ENCODE results near the gene ZNF488. TPM values are rescaled to one million over a fixed set of nuclear protein-coding genes. Genes with fewer than 3 reads are reported as not detected.
A peak's percentile ranks its signal among the peaks of the same experiment; 100 is the strongest.

ZNF488 gene
- total and polyA plus RNA-seq, 3 experiments from 2014 or later = 0.42 to 0.44 TPM; not detected in 1

GRCh38 chr10:47381427-47382379 lies 2.4 kb downstream of the ZNF488 start:
- peaks cover 38 to 73% of the 10 kb centered on the region in 2 donors for H3K27me3 Mint-ChIP-seq
- H3K4me3 ChIP-seq (ENCODE audit: low read length) = no peak overlapping the region
- H3K27ac ChIP-seq (ENCODE audit: low read depth, low read length) = no peak overlapping the region
- CTCF ChIA-PET = no interaction called here
- peaks cover 21% of the 10 kb centered on the region for H3K27me3 ChIP-seq (ENCODE audit: insufficient read depth, low read length, poor library complexity, severe bottlenecking)
- H3K9me3 Mint-ChIP-seq = peaks cover 0 to 2% (median 0%) of the 10 kb centered on the region in 5 donors
- no peak overlapping the region for H3K27ac Mint-ChIP-seq
- peaks cover 9 to 12% (median 11%) of the 10 kb centered on the region in 3 donors for H3K4me1 Mint-ChIP-seq
- no peaks in the 10 kb centered on the region for H3K9me3 ChIP-seq (ENCODE audit: low read length)
- H3K36me3 Mint-ChIP-seq = peaks cover 0 to 3% (median 0%) of the 10 kb centered on the region in 3 donors
- H3K4me1 ChIP-seq (ENCODE audit: insufficient read depth, low read length) = no peaks in the 10 kb centered on the region
- POLR2A ChIA-PET = no interaction called here
- peak overlapping the region in 1 of 7 donors; percentile 42 for H3K4me3 Mint-ChIP-seq
- DNase-seq = no peak
- H3K36me3 ChIP-seq (ENCODE audit: insufficient read depth, low read length) = no peaks in the 10 kb centered on the region

- no peak overlapping the region for H3K4me3 Mint-ChIP-seq
- peaks cover 21% of the 10 kb centered on the region for H3K27me3 ChIP-seq (ENCODE audit: insufficient read depth, low read length, poor library complexity, severe bottlenecking)
- H3K4me3 ChIP-seq (ENCODE audit: low read length) = no peak overlapping the region
- peaks cover 44 to 80% of the 10 kb centered on the region in 2 donors for H3K27me3 Mint-ChIP-seq
- POLR2A ChIA-PET = no interaction called here
- peaks cover 9 to 12% (median 11%) of the 10 kb centered on the region in 3 donors for H3K4me1 Mint-ChIP-seq
- no peaks in the 10 kb centered on the region for H3K4me1 ChIP-seq (ENCODE audit: insufficient read depth, low read length)
- DNase-seq = no peak
- no peak overlapping the region for H3K27ac ChIP-seq (ENCODE audit: low read depth, low read length)
- CTCF ChIA-PET = no interaction called here
- H3K36me3 ChIP-seq (ENCODE audit: insufficient read depth, low read length) = no peaks in the 10 kb centered on the region
- H3K9me3 Mint-ChIP-seq = peaks cover 0 to 2% (median 0%) of the 10 kb centered on the region in 5 donors
- H3K36me3 Mint-ChIP-seq = peaks cover 0 to 3% (median 0%) of the 10 kb centered on the region in 3 donors
- H3K9me3 ChIP-seq (ENCODE audit: low read length) = no peaks in the 10 kb centered on the region
- no peak overlapping the region for H3K27ac Mint-ChIP-seq
These were observed 3.0 kb downstream of the ZNF488 start for GRCh38 chr10:47381103-47381395.

GRCh38 chr10:47380341-47381102 lies 3.6 kb downstream of the ZNF488 start:
- peaks cover 21% of the 10 kb centered on the region for H3K27me3 ChIP-seq (ENCODE audit: insufficient read depth, low read length, poor library complexity, severe bottlenecking)
- H3K27ac ChIP-seq (ENCODE audit: low read depth, low read length) = no peak overlapping the region
- Mint-ChIP-seq H3K4me1 (peaks cover 9 to 12% (median 11%) of the 10 kb centered on the region in 3 donors), H3K27ac (no peak overlapping the region), H3K27me3 (peaks cover 43 to 81% of the 10 kb centered on the region in 2 donors), H3K9me3 (peaks cover 0 to 2% (median 0%) of the 10 kb centered on the region in 5 donors), H3K4me3 (peak overlapping the region in 1 of 7 donors; percentile 3), H3K36me3 (peaks cover 0 to 3% (median 0%) of the 10 kb centered on the region in 3 donors)
- no peaks in the 10 kb centered on the region for H3K4me1 ChIP-seq (ENCODE audit: insufficient read depth, low read length)
- no peaks in the 10 kb centered on the region for H3K9me3 ChIP-seq (ENCODE audit: low read length)
- H3K4me3 ChIP-seq (ENCODE audit: low read length) = no peak overlapping the region
- CTCF ChIA-PET = no interaction called here
- H3K36me3 ChIP-seq (ENCODE audit: insufficient read depth, low read length) = no peaks in the 10 kb centered on the region
- no peak for DNase-seq
- POLR2A ChIA-PET = no interaction called here

DNA sequence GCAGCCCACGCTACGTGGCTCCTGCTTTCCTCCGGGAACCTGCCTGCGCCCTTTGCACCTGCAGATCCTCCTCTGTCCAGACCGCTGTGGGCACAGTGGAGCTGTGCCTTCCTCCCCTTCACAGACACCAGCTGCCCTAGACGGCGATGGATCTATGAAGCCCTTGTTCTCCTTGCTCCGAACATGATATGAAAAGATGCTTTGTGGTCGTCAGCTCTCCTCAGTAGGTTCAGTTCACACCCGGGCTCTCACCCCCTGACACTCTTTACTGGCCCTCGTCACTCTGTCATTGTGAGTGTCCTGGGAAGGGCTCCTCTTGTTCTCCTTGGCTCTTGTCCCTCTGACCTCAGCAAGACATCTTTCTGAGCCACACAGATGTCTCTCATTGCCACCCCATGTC lies 4.2 kb downstream of the ZNF488 start:
- POLR2A ChIA-PET = no interaction called here
- H3K36me3 ChIP-seq (ENCODE audit: insufficient read depth, low read length) = no peaks in the 10 kb centered on the region
- no peaks in the 10 kb centered on the region for H3K9me3 ChIP-seq (ENCODE audit: low read length)
- no peaks in the 10 kb centered on the region for H3K4me1 ChIP-seq (ENCODE audit: insufficient read depth, low read length)
- peaks cover 0 to 2% (median 0%) of the 10 kb centered on the region in 5 donors for H3K9me3 Mint-ChIP-seq
- DNase-seq = no peak
- H3K4me1 Mint-ChIP-seq = peaks cover 8 to 10% (median 10%) of the 10 kb centered on the region in 3 donors
- H3K27ac ChIP-seq (ENCODE audit: low read depth, low read length) = no peak overlapping the region
- H3K36me3 Mint-ChIP-seq = peaks cover 0 to 3% (median 0%) of the 10 kb centered on the region in 3 donors
- CTCF ChIA-PET = no interaction called here
- H3K4me3 ChIP-seq (ENCODE audit: low read length) = no peak overlapping the region
- H3K27me3 ChIP-seq (ENCODE audit: insufficient read depth, low read length, poor library complexity, severe bottlenecking) = peaks cover 21% of the 10 kb centered on the region
- peaks cover 45 to 83% of the 10 kb centered on the region in 2 donors for H3K27me3 Mint-ChIP-seq
- peak overlapping the region in 1 of 7 donors; percentile 3 for H3K4me3 Mint-ChIP-seq
- H3K27ac Mint-ChIP-seq = no peak overlapping the region

DNA sequence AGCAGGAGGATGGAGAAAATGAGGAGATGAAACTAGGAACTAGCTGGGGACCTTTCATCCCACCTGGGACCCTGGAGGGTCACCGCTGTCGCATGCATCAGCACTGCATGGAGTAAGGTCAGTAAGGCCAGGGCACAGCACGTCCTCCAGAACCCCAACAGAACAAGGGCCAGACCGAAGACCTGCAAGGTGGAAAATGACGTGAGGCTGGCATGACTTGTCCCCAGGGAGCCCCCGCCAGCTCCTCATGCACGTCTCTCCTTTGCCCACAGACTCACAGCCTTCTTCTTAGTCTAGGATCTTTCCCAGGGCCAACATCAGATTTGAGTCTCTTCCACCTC lies 4.7 kb downstream of the ZNF488 start:
- Histone ChIP-seq H3K27me3 (ENCODE audit: insufficient read depth, low read length, poor library complexity, severe bottlenecking) (peaks cover 21% of the 10 kb centered on the region), H3K4me3 (ENCODE audit: low read length) (no peak overlapping the region), H3K9me3 (ENCODE audit: low read length) (no peaks in the 10 kb centered on the region), H3K36me3 (ENCODE audit: insufficient read depth, low read length) (no peaks in the 10 kb centered on the region), H3K27ac (ENCODE audit: low read depth, low read length) (no peak overlapping the region), H3K4me1 (ENCODE audit: insufficient read depth, low read length) (no peaks in the 10 kb centered on the region)
- Mint-ChIP-seq H3K36me3 (peaks cover 0 to 2% (median 0%) of the 10 kb centered on the region in 3 donors), H3K4me3 (peak overlapping the region in 1 of 7 donors; percentile 3), H3K9me3 (peaks cover 0 to 2% (median 0%) of the 10 kb centered on the region in 5 donors), H3K27me3 (peaks cover 45 to 81% of the 10 kb centered on the region in 2 donors), H3K27ac (no peak overlapping the region), H3K4me1 (peaks cover 5 to 7% (median 7%) of the 10 kb centered on the region in 3 donors)
- CTCF ChIA-PET = no interaction called here
- POLR2A ChIA-PET = no interaction called here
- no peak for DNase-seq

DNA sequence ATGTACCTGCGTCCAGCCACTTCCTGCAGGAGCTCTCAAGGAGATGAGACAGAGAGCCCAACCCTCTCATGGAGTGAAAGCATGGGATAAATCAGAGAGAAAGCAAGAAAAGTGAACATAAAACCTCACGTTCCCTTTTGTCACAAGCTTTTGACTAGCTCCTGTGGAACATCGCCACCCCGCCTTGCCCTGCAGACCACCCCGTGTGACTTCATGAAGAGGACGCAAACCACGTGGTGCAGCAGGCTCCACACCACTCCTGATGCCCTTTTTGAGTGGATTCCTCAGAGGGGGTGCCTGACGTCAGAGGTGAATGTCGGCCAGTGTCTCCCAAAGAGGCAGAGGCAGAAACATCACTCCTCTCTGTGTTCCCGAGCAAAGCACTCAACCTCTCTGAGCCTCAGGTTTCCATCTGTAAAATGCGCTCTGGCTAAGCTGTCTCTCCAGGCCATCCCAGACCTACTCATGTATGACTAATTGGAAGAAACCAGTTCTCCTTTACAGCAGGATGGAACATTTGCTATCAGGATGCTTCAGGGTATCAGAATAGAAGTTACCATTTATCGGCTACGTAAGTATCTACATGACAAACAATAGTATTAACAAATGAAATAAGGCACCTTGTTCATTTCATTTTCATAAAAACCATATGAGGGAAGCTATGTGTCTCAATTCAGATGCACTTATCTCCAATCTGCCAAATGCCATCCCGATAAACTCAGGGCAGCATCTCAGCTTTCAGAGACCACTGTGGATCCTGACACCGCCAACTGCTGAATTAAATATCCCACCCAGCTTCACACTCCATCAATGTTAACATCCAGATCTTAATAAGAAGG lies 5.3 kb downstream of the ZNF488 start:
- Mint-ChIP-seq H3K36me3 (peaks cover 0 to under 1% (median 0%) of the 10 kb centered on the region in 3 donors), H3K4me1 (peaks cover 4 to 5% (median 5%) of the 10 kb centered on the region in 3 donors), H3K27ac (no peak overlapping the region), H3K27me3 (peaks cover 45 to 79% of the 10 kb centered on the region in 2 donors), H3K4me3 (no peak overlapping the region), H3K9me3 (peaks cover 0 to 2% (median 0%) of the 10 kb centered on the region in 5 donors)
- Histone ChIP-seq H3K4me3 (ENCODE audit: low read length) (no peak overlapping the region), H3K27ac (ENCODE audit: low read depth, low read length) (no peak overlapping the region), H3K27me3 (ENCODE audit: insufficient read depth, low read length, poor library complexity, severe bottlenecking) (peaks cover 21% of the 10 kb centered on the region), H3K9me3 (ENCODE audit: low read length) (no peaks in the 10 kb centered on the region), H3K4me1 (ENCODE audit: insufficient read depth, low read length) (no peaks in the 10 kb centered on the region), H3K36me3 (ENCODE audit: insufficient read depth, low read length) (no peaks in the 10 kb centered on the region)
- DNase-seq = no peak
- POLR2A ChIA-PET = no interaction called here
- CTCF ChIA-PET = no interaction called here

- H3K27me3 ChIP-seq (ENCODE audit: insufficient read depth, low read length, poor library complexity, severe bottlenecking) = peaks cover 15% of the 10 kb centered on the region
- DNase-seq = no peak
- POLR2A ChIA-PET = no interaction called here
- H3K4me1 ChIP-seq (ENCODE audit: insufficient read depth, low read length) = no peaks in the 10 kb centered on the region
- Mint-ChIP-seq H3K27ac (no peak overlapping the region), H3K4me3 (no peak overlapping the region), H3K36me3 (no peaks in the 10 kb centered on the region), H3K27me3 (peaks cover 45 to 78% of the 10 kb centered on the region in 2 donors), H3K9me3 (peaks cover 0 to 2% (median 0%) of the 10 kb centered on the region in 5 donors), H3K4me1 (no peaks in the 10 kb centered on the region)
- H3K4me3 ChIP-seq (ENCODE audit: low read length) = no peak overlapping the region
- no peaks in the 10 kb centered on the region for H3K9me3 ChIP-seq (ENCODE audit: low read length)
- H3K36me3 ChIP-seq (ENCODE audit: insufficient read depth, low read length) = no peaks in the 10 kb centered on the region
- H3K27ac ChIP-seq (ENCODE audit: low read depth, low read length) = no peak overlapping the region
- CTCF ChIA-PET = no interaction called here
These were observed 5.9 kb downstream of the ZNF488 start for GRCh38 chr10:47378183-47378510.
